Fibroblast of pulmonary artery (primary cell): ENCODE results near the gene SDE2.

Experiments used
- DNase-seq: peaks from one replicate; pipeline ENCODE4 v3.0.0-alpha.2; 2010; ENCODE audit warnings: low read depth
- H3K4me3 ChIP-seq: replicated peaks from 2 replicates; pipeline ENCODE4 v1.5.1; 2011; ENCODE audit warnings: low read depth, mild to moderate bottlenecking, control low read depth, low read length, moderate library complexity
- CTCF ChIP-seq: IDR thresholded peaks from 2 replicates; pipeline ENCODE4 v1.5.1; 2011; ENCODE audit warnings: mild to moderate bottlenecking, control low read depth, low read length, inconsistent platforms; ENCODE audit errors: missing control alignments

The SDE2 gene

GRCh38 chr1:225961659-225962439, 37.3 kb downstream of the SDE2 start:
- DNase-seq: no peak
- no peak overlapping the region for H3K4me3 ChIP-seq
- no peak for TF ChIP-seq CTCF

- H3K4me3 ChIP-seq: no peak overlapping the region
- DNase-seq: no peak
- TF ChIP-seq CTCF: no peak
These were observed 41.1 kb downstream of the SDE2 start for GRCh38 chr1:225958041-225958440.

- DNase-seq: no peak
- no peak for TF ChIP-seq CTCF
- no peak overlapping the region for H3K4me3 ChIP-seq
These were observed 44.4 kb downstream of the SDE2 start for GRCh38 chr1:225954753-225955152.

- no peak for DNase-seq
- no peak for TF ChIP-seq CTCF
- no peak overlapping the region for H3K4me3 ChIP-seq
These were observed 45.8 kb downstream of the SDE2 start for GRCh38 chr1:225953315-225953714.

- TF ChIP-seq CTCF: no peak
- DNase-seq: no peak
- no peak overlapping the region for H3K4me3 ChIP-seq
These were observed 48.1 kb downstream of the SDE2 start for GRCh38 chr1:225950905-225951497.

GRCh38 chr1:225949041-225949440, 50.1 kb downstream of the SDE2 start:
- TF ChIP-seq CTCF: no peak
- no peak for DNase-seq
- no peak overlapping the region for H3K4me3 ChIP-seq

- no peak for TF ChIP-seq CTCF
- H3K4me3 ChIP-seq: no peak overlapping the region
- DNase-seq: no peak
These were observed 52.3 kb downstream of the SDE2 start for GRCh38 chr1:225946803-225947202.
